SU-DHL-6 (cell line): ENCODE results near the gene IQCH.

Experiments
- H2AFZ ChIP-seq: fragments of 200-600 bp; sonication (generic); 2 replicates; pipeline ENCODE4 v1.6.1; 2014; ENCODE audit warnings: low read depth, mild to moderate bottlenecking, moderate library complexity, mixed read lengths, antibody characterized with exemption, low read length; ENCODE audit not compliant: severe bottlenecking
- H3F3A ChIP-seq: fragments of 200-600 bp; shearing (Covaris generic); 2 replicates; pipeline ENCODE4 v1.6.0; 2016; ENCODE audit warnings: antibody characterized with exemption, mild to moderate bottlenecking; ENCODE audit not compliant: insufficient read depth
- H3K27ac ChIP-seq: fragments of 200-600 bp; sonication (generic); 2 replicates; pipeline ENCODE4 v1.5.1; 2016; ENCODE audit warnings: low read depth, mild to moderate bottlenecking, low read length, moderate library complexity, mixed read lengths
- H3K27me3 ChIP-seq: fragments of 200-600 bp; sonication (generic), shearing (Covaris generic); 2 replicates; pipeline ENCODE4 v1.6.0; 2014; ENCODE audit warnings: mild to moderate bottlenecking, low read length
- H3K36me3 ChIP-seq: fragments of 200-600 bp; sonication (generic); 2 replicates; pipeline ENCODE4 v1.6.1; 2014; ENCODE audit warnings: mild to moderate bottlenecking, low read length, mixed read lengths
- H3K4me2 ChIP-seq: fragments of 300-600, 200-600 bp; shearing (Covaris generic), sonication (generic); 2 replicates; pipeline ENCODE4 v1.6.0; 2014; ENCODE audit warnings: low read length, low read depth, mild to moderate bottlenecking; ENCODE audit not compliant: poor library complexity, severe bottlenecking
- H3K4me3 ChIP-seq: fragments of 200-600 bp; sonication (generic); 2 replicates; pipeline ENCODE4 v1.5.1; 2014; ENCODE audit warnings: antibody characterized with exemption, low read length, mild to moderate bottlenecking, mixed read lengths; ENCODE audit not compliant: insufficient read depth, poor library complexity, severe bottlenecking
- H3K79me2 ChIP-seq: fragments of 200-600 bp; sonication (generic); 2 replicates; pipeline ENCODE4 v1.6.1; 2014; ENCODE audit warnings: mild to moderate bottlenecking, low read length, moderate library complexity; ENCODE audit not compliant: insufficient read depth
- H3K9ac ChIP-seq: fragments of 200-600 bp; sonication (generic); 2 replicates; pipeline ENCODE4 v1.7.0; 2014; ENCODE audit warnings: mild to moderate bottlenecking, low read length
- H3K9me2 ChIP-seq: fragments of 200-600 bp; sonication (generic); replicated peaks from 2 replicates; pipeline ENCODE4 v1.6.1; 2014; ENCODE audit warnings: low read length; ENCODE audit not compliant: insufficient read depth
- H3K9me3 ChIP-seq: fragments of 200-600 bp; sonication (generic); 2 replicates; pipeline ENCODE4 v1.6.1; 2014; ENCODE audit warnings: low read length, mixed read lengths; ENCODE audit not compliant: insufficient read depth
- H4K20me1 ChIP-seq: fragments of 200-600 bp; sonication (generic); 2 replicates; pipeline ENCODE4 v1.6.1; 2014; ENCODE audit warnings: low read depth, mild to moderate bottlenecking, antibody characterized with exemption, low read length, moderate library complexity, mixed read lengths
- EZH2phosphoT487 ChIP-seq: fragments of 200-600 bp; sonication (generic), shearing (Covaris generic); conservative IDR thresholded peaks from 2 replicates; pipeline ENCODE4 v1.6.1; 2018; ENCODE audit warnings: mild to moderate bottlenecking, antibody characterized with exemption, low read length, moderate library complexity, mixed read lengths
- TF ChIP-seq, protein P1 (sequence below): fragments of 200-600 bp; sonication (generic); IDR thresholded peaks from one replicate; pipeline ENCODE4 v1.5.1; 2017; ENCODE audit warnings: antibody characterized with exemption, mild to moderate bottlenecking, low read length, moderate library complexity; ENCODE audit not compliant: insufficient read depth, poor library complexity, severe bottlenecking

IQCH gene

DNA sequence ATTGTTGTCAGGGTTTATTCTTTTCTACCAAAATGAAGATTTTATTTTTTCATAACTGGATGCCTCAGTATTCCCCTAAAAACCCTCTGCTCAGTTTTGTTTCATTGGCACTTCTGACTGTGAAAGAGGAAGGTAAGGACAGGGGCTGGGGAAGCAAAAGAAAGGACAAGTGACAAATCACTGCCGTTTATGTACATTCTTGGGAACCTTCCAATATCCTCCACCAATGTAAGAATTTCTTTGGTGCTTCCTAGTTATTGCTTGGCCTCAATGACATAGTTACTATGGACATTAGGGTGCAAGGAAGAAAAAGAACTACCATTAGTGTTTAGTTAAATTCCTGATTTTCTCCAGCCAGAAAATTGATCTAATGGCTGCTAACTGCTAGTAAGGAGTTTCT is 135.4 kb downstream of the IQCH start:
- Histone ChIP-seq H3K4me3 (no peak overlapping the region), H3K27me3 (no peaks in the 10 kb centered on the region), H3K9ac (no peak overlapping the region), H3K79me2 (no peaks in the 10 kb centered on the region), H3F3A (no peaks in the 10 kb centered on the region), H2AFZ (no peak overlapping the region), H3K27ac (no peak overlapping the region), H3K9me2 (no peaks in the 10 kb centered on the region), H3K4me2 (no peak overlapping the region), H3K9me3 (no peaks in the 10 kb centered on the region), H3K36me3 (no peaks in the 10 kb centered on the region), H4K20me1 (no peaks in the 10 kb centered on the region)
- TF ChIP-seq EZH2phosphoT487, result no peak
- TF ChIP-seq, protein P1, sequence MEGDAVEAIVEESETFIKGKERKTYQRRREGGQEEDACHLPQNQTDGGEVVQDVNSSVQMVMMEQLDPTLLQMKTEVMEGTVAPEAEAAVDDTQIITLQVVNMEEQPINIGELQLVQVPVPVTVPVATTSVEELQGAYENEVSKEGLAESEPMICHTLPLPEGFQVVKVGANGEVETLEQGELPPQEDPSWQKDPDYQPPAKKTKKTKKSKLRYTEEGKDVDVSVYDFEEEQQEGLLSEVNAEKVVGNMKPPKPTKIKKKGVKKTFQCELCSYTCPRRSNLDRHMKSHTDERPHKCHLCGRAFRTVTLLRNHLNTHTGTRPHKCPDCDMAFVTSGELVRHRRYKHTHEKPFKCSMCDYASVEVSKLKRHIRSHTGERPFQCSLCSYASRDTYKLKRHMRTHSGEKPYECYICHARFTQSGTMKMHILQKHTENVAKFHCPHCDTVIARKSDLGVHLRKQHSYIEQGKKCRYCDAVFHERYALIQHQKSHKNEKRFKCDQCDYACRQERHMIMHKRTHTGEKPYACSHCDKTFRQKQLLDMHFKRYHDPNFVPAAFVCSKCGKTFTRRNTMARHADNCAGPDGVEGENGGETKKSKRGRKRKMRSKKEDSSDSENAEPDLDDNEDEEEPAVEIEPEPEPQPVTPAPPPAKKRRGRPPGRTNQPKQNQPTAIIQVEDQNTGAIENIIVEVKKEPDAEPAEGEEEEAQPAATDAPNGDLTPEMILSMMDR, result no peak

DNA sequence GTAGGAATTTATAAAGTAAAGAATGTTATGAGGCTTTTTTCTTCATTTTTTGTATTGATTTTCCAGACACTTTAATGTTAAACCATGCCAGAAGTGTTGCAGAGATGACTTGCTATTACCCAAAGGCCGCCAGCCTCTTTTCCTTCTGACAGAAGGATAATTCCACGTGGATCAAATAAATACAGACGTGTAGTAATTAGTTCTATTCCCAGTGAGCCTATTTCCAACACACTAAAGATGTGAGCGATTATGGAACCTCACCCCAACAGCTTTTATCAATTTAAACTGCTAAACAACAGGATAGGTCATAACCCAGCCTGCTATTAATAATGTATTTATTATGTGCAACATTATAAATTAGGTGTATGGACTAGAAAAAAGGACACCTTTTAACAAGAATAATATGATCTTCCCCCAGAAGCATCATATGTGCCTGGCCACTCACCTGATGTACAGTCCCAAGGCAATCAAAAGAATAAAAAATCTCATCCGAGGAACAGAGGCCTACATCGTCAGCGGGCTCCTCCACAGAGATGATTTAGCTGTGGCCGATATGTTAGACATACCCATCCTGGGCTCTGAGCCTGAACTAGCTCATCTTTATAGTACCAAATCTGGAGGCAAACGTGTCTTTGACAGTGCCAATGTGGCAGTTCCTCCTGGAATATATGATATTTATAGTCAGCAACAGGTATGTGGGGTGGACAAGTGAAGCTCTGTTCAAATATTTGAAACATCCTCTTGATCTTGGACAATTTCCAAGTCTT is 140.5 kb downstream of the IQCH start:
- Histone ChIP-seq H3K9me3 (no peaks in the 10 kb centered on the region), H4K20me1 (no peaks in the 10 kb centered on the region), H3K9me2 (no peaks in the 10 kb centered on the region), H3K4me3 (no peak overlapping the region), H3K27ac (no peak overlapping the region), H3K27me3 (no peaks in the 10 kb centered on the region), H3K4me2 (no peak overlapping the region), H3K9ac (no peak overlapping the region), H3K36me3 (no peaks in the 10 kb centered on the region), H3F3A (no peaks in the 10 kb centered on the region), H3K79me2 (no peaks in the 10 kb centered on the region), H2AFZ (no peak overlapping the region)
- no peak for TF ChIP-seq EZH2phosphoT487
- TF ChIP-seq, protein P1, result no peak

DNA sequence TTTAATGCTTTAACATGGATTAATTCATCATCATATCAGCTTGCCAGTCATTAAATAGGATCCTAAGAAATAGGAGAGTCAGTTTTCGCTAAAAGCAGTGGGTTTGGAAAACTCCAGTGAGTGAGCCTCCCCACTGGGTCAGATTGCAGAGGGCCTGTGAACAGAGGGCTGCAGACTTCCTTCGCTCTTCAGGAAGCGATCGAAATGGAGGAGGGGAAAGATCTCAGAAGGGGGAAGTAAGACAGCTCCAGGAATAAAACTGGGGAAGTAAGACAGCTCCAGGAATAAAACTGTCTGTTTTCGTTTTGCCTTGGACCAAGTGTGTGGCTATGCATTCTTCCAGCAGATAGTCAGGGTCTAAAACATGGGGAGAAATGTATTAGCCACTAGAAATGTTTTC is 141.5 kb downstream of the IQCH start:
- no peak overlapping the region for H3K9ac ChIP-seq
- H4K20me1 ChIP-seq, result no peaks in the 10 kb centered on the region
- no peaks in the 10 kb centered on the region for H3K36me3 ChIP-seq
- no peak overlapping the region for H3K4me3 ChIP-seq
- no peaks in the 10 kb centered on the region for H3F3A ChIP-seq
- H3K27me3 ChIP-seq, result no peaks in the 10 kb centered on the region
- H3K4me2 ChIP-seq, result no peak overlapping the region
- H2AFZ ChIP-seq, result no peak overlapping the region
- H3K9me3 ChIP-seq, result no peaks in the 10 kb centered on the region
- no peak for TF ChIP-seq EZH2phosphoT487
- TF ChIP-seq, protein P1, result no peak
- H3K79me2 ChIP-seq, result no peaks in the 10 kb centered on the region
- H3K9me2 ChIP-seq, result no peaks in the 10 kb centered on the region
- H3K27ac ChIP-seq, result no peak overlapping the region
